Chondrocyte (in vitro differentiated cells): ENCODE data around the gene SULF2. TPM values are rescaled to one million over a fixed set of nuclear protein-coding genes. Genes with fewer than 3 reads are reported as not detected.
A peak's percentile ranks its signal among the peaks of the same experiment; 100 is the strongest.

Experiments
- DNase-seq: peaks from one replicate; pipeline ENCODE4 v3.0.0; 2021; ENCODE audit warnings: mixed read lengths, low spot score
- H3K27ac Mint-ChIP-seq: one replicate; pipeline ENCODE4 v1.8.0; 2021; ENCODE audit warnings: mild to moderate bottlenecking, moderate library complexity, mixed read lengths; ENCODE audit not compliant: unreplicated experiment
- H3K27me3 Mint-ChIP-seq: 2 replicates; pipeline ENCODE4 v1.8.0; 2021; ENCODE audit warnings: low read depth, mixed read lengths
- H3K36me3 Mint-ChIP-seq: 2 replicates; pipeline ENCODE4 v1.8.0; 2021; ENCODE audit warnings: low read depth, mixed read lengths
- H3K4me1 Mint-ChIP-seq: 2 replicates; pipeline ENCODE4 v1.8.0; 2021; ENCODE audit warnings: low read depth, mild to moderate bottlenecking, mixed read lengths
- H3K4me3 Mint-ChIP-seq: one replicate; pipeline ENCODE4 v1.8.0; 2021; ENCODE audit warnings: mild to moderate bottlenecking, moderate library complexity, mixed read lengths; ENCODE audit not compliant: unreplicated experiment
- H3K9me3 Mint-ChIP-seq: 2 replicates; pipeline ENCODE4 v1.8.0; 2021; ENCODE audit warnings: low read depth, mixed read lengths
- total RNA-seq: library from RNA; stranded (reverse); gene quantifications from 3 replicates; pipeline ENCODE4 v1.2.1, GENCODE V29; 2021
- TF ChIP-seq, protein P1 (sequence below): fragments of 200-600 bp; sonication (generic); IDR thresholded peaks from 2 replicates; pipeline ENCODE4 v1.5.0; 2021; ENCODE audit warnings: antibody characterized with exemption, mild to moderate bottlenecking, moderate library complexity

SULF2 gene
- total RNA-seq, 1 donor from 2014 or later: 82.4 TPM

GRCh38 chr20:47669152-47669425 is 116.2 kb downstream of the SULF2 start:
- Mint-ChIP-seq H3K36me3 (peaks cover 11% of the 10 kb centered on the region), H3K27ac (no peak overlapping the region), H3K4me1 (peaks cover under 1% of the 10 kb centered on the region), H3K4me3 (no peak overlapping the region), H3K9me3 (no peaks in the 10 kb centered on the region), H3K27me3 (no peaks in the 10 kb centered on the region)
- DNase-seq: no peak
- TF ChIP-seq, protein P1, sequence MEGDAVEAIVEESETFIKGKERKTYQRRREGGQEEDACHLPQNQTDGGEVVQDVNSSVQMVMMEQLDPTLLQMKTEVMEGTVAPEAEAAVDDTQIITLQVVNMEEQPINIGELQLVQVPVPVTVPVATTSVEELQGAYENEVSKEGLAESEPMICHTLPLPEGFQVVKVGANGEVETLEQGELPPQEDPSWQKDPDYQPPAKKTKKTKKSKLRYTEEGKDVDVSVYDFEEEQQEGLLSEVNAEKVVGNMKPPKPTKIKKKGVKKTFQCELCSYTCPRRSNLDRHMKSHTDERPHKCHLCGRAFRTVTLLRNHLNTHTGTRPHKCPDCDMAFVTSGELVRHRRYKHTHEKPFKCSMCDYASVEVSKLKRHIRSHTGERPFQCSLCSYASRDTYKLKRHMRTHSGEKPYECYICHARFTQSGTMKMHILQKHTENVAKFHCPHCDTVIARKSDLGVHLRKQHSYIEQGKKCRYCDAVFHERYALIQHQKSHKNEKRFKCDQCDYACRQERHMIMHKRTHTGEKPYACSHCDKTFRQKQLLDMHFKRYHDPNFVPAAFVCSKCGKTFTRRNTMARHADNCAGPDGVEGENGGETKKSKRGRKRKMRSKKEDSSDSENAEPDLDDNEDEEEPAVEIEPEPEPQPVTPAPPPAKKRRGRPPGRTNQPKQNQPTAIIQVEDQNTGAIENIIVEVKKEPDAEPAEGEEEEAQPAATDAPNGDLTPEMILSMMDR: no peak

- TF ChIP-seq, protein P1: no peak
- H3K27me3 Mint-ChIP-seq: no peaks in the 10 kb centered on the region
- DNase-seq: peak; percentile 84
- no peak overlapping the region for H3K27ac Mint-ChIP-seq
- no peak overlapping the region for H3K4me3 Mint-ChIP-seq
- no peaks in the 10 kb centered on the region for H3K9me3 Mint-ChIP-seq
- H3K36me3 Mint-ChIP-seq: peaks cover 11% of the 10 kb centered on the region
- H3K4me1 Mint-ChIP-seq: peaks cover 6% of the 10 kb centered on the region
These were observed 116.7 kb downstream of the SULF2 start for GRCh38 chr20:47668313-47669151.

- DNase-seq: no peak
- Mint-ChIP-seq H3K36me3 (peaks cover 11% of the 10 kb centered on the region), H3K9me3 (no peaks in the 10 kb centered on the region), H3K27me3 (no peaks in the 10 kb centered on the region), H3K4me3 (no peak overlapping the region), H3K4me1 (peaks cover 14% of the 10 kb centered on the region), H3K27ac (no peak overlapping the region)
- TF ChIP-seq, protein P1: no peak
These were observed 117.6 kb downstream of the SULF2 start for GRCh38 chr20:47667531-47668312.

- H3K27ac Mint-ChIP-seq: no peak overlapping the region
- peaks cover 17% of the 10 kb centered on the region for H3K4me1 Mint-ChIP-seq
- H3K36me3 Mint-ChIP-seq: peaks cover 11% of the 10 kb centered on the region
- no peak overlapping the region for H3K4me3 Mint-ChIP-seq
- TF ChIP-seq, protein P1: no peak
- no peak for DNase-seq
- H3K9me3 Mint-ChIP-seq: no peaks in the 10 kb centered on the region
- H3K27me3 Mint-ChIP-seq: no peaks in the 10 kb centered on the region
These were observed 118.2 kb downstream of the SULF2 start for GRCh38 chr20:47667086-47667485.

GRCh38 chr20:47666304-47666703 is 119.0 kb downstream of the SULF2 start:
- Mint-ChIP-seq H3K27ac (no peak overlapping the region), H3K36me3 (peaks cover 11% of the 10 kb centered on the region), H3K27me3 (no peaks in the 10 kb centered on the region), H3K4me1 (peaks cover 17% of the 10 kb centered on the region), H3K4me3 (no peak overlapping the region), H3K9me3 (no peaks in the 10 kb centered on the region)
- no peak for DNase-seq
- TF ChIP-seq, protein P1: no peak
